ENCODE measurements around the gene HEBP1. TPM values are rescaled to one million over a fixed set of nuclear protein-coding genes. Genes with fewer than 3 reads are reported as not detected.
A peak's percentile ranks its signal among the peaks of the same experiment; 100 is the strongest.

Gene HEBP1
- total RNA-seq, 2 donors from 2014 or later, result 14.4 to 16.3 TPM

- Mint-ChIP-seq H3K27ac (no peak overlapping the region), H3K4me3 (peak overlapping the region; percentile 84), H3K9me3 (no peaks in the 10 kb centered on the region), H3K27me3 (no peaks in the 10 kb centered on the region), H3K4me1 (peaks cover 4% of the 10 kb centered on the region), H3K36me3 (ENCODE audit: low read depth) (no peaks in the 10 kb centered on the region)
- ATAC-seq (replicated peaks), result no peak
Observed at GRCh38 chr12:13002301-13003097, 2.4 kb upstream of the HEBP1 start.

GRCh38 chr12:13001775-13002040, 1.6 kb upstream of the HEBP1 start:
- H3K36me3 Mint-ChIP-seq (ENCODE audit: low read depth), result no peaks in the 10 kb centered on the region
- no peaks in the 10 kb centered on the region for H3K27me3 Mint-ChIP-seq
- peak overlapping the region; percentile 64 for H3K27ac Mint-ChIP-seq

DNA sequence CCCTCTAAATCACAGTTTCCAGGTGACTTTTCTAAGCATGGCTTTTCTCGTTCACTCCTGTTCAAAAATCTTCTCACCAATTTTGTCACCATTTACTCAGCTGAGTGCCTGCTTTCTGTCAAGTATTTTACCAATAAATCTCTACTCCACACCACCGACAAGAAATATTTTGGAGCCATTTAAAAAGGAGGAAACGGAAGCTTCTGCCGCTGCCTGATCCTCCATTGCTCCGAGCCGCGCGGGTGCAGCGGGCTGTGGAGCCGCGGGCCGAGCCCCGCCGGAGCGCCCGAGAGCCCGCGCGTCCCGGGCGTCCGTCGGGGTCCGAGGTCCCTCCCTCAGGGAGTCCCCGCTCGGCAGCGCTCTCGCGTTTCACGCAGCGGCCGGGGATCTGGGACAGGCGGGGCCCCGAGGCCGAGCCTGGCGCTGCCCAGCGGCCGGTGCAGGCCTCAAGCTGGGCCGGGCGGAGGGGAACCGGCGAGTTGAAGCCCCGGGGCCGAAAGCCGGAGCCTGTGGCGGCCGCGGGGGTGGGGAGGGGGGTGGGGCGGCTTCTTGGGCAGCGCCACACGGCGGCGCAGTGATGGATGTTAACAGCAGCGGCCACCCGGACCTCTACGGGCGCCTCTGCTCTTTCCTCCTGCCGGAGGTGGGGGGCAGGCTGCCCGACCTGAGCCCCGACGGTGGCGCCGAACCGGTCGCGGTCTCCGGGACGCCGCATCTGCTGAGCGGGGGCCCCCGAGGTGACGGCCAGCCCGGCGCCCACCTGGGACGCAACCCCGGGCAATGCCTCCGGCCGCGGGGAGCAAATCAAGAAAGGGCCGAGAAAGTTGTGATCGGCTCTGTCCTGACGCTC, 1.1 kb upstream of the HEBP1 start:
- Mint-ChIP-seq H3K27me3 (no peaks in the 10 kb centered on the region), H3K27ac (peak overlapping the region; percentile 32), H3K4me1 (peaks cover 10% of the 10 kb centered on the region), H3K4me3 (peak overlapping the region; percentile 84), H3K36me3 (ENCODE audit: low read depth) (no peaks in the 10 kb centered on the region), H3K9me3 (no peaks in the 10 kb centered on the region)
- peak; percentile 17 for ATAC-seq (replicated peaks)

More at GRCh38 chr12:13001775-13002040, 1.6 kb upstream of the HEBP1 start:
- H3K9me3 Mint-ChIP-seq, result no peaks in the 10 kb centered on the region
- ATAC-seq (replicated peaks), result no peak
- H3K4me1 Mint-ChIP-seq, result peaks cover 10% of the 10 kb centered on the region
- peak overlapping the region; percentile 84 for H3K4me3 Mint-ChIP-seq

- Mint-ChIP-seq H3K36me3 (ENCODE audit: low read depth) (no peaks in the 10 kb centered on the region), H3K27me3 (no peaks in the 10 kb centered on the region), H3K4me1 (peaks cover 10% of the 10 kb centered on the region), H3K9me3 (no peaks in the 10 kb centered on the region), H3K27ac (peak overlapping the region; percentile 32), H3K4me3 (peak overlapping the region; percentile 80)
- ATAC-seq (replicated peaks), result peak; percentile 51
Observed at GRCh38 chr12:13000616-13000924, 505 bp upstream of the HEBP1 start.

- no peaks in the 10 kb centered on the region for H3K9me3 Mint-ChIP-seq
- no peaks in the 10 kb centered on the region for H3K36me3 Mint-ChIP-seq (ENCODE audit: low read depth)
- H3K4me3 Mint-ChIP-seq, result peak overlapping the region; percentile 80
- ATAC-seq (replicated peaks), result no peak
- no peaks in the 10 kb centered on the region for H3K27me3 Mint-ChIP-seq
- H3K27ac Mint-ChIP-seq, result peak overlapping the region; percentile 51
- peaks cover 10% of the 10 kb centered on the region for H3K4me1 Mint-ChIP-seq
Observed at GRCh38 chr12:12999271-12999958, 650 bp downstream of the HEBP1 start.

DNA sequence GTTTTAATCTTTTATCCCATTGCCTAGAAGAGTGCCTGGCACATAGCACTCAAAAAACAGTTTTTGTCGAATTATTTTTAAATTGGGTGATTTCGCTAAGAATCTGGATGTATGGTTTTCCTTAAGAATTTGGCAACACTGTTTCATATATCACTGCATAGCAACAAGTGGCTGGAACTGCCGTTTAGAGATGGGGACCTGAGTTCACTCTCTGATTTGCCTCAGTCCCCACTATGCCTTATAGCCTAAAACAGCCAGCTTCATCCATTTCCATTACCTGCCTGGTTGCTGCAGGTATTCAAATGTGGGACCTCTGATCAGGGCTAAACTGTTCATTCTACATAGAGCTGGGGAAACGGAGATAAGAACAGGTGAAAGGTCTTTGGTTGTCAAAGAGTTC, 1.8 kb downstream of the HEBP1 start:
- no peak overlapping the region for H3K27ac Mint-ChIP-seq
- no peak for ATAC-seq (replicated peaks)
- no peaks in the 10 kb centered on the region for H3K9me3 Mint-ChIP-seq
- H3K36me3 Mint-ChIP-seq (ENCODE audit: low read depth), result no peaks in the 10 kb centered on the region
- peaks cover 13% of the 10 kb centered on the region for H3K4me1 Mint-ChIP-seq
- H3K27me3 Mint-ChIP-seq, result no peaks in the 10 kb centered on the region
- H3K4me3 Mint-ChIP-seq, result no peak overlapping the region

- no peak for ATAC-seq (replicated peaks)
- no peaks in the 10 kb centered on the region for H3K27me3 Mint-ChIP-seq
- H3K27ac Mint-ChIP-seq, result no peak overlapping the region
- peaks cover 16% of the 10 kb centered on the region for H3K4me1 Mint-ChIP-seq
- H3K9me3 Mint-ChIP-seq, result no peaks in the 10 kb centered on the region
- no peak overlapping the region for H3K4me3 Mint-ChIP-seq
- H3K36me3 Mint-ChIP-seq (ENCODE audit: low read depth), result no peaks in the 10 kb centered on the region
Observed at GRCh38 chr12:12997734-12998133, 2.3 kb downstream of the HEBP1 start.

DNA sequence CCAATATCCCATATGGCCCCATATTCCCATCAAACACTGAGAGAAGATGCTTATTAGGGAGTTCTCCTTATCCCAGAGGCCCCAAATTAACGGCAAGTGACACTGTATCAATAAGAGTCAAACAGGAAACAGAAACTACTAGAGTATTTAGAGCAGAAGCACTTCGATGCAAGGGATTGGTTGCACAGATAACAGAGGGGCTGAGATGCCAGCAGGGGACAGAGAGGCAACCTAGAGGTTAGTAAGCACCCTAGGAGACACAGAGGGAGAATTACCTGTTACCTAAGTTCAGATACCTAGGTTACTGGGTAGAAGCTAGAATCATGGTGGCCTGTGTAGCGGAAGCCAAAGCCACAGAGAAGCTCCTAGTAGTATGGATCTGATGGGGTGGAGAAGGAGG, 2.9 kb downstream of the HEBP1 start:
- Mint-ChIP-seq H3K36me3 (ENCODE audit: low read depth) (no peaks in the 10 kb centered on the region), H3K9me3 (no peaks in the 10 kb centered on the region), H3K27me3 (no peaks in the 10 kb centered on the region), H3K4me1 (peaks cover 16% of the 10 kb centered on the region), H3K4me3 (no peak overlapping the region), H3K27ac (no peak overlapping the region)
- no peak for ATAC-seq (replicated peaks)

GRCh38 chr12:12996209-12996608, 3.9 kb downstream of the HEBP1 start:
- no peak for ATAC-seq (replicated peaks)
- Mint-ChIP-seq H3K9me3 (no peaks in the 10 kb centered on the region), H3K4me1 (peaks cover 15% of the 10 kb centered on the region), H3K27ac (no peak overlapping the region), H3K4me3 (no peak overlapping the region), H3K36me3 (ENCODE audit: low read depth) (no peaks in the 10 kb centered on the region), H3K27me3 (no peaks in the 10 kb centered on the region)

DNA sequence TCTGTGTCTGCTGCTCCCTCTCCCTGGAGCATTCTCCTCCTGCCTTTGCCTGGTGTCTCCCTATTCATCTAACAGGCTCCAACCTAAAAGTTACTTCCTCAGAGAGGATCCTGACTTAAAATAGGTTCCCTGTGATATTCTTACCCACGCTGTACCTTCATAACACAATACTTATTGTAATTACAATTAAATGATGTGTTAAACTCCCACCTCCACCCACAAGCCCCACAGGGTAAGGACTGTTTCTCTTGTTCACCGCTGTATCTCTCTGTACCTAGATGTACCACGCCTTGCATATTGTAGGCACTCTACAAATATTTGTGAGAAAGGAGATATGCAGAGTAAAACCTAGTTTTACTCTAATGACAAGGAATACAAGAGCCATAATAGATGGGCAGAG, 5.0 kb downstream of the HEBP1 start:
- Mint-ChIP-seq H3K9me3 (no peaks in the 10 kb centered on the region), H3K4me3 (no peak overlapping the region), H3K4me1 (peaks cover 16% of the 10 kb centered on the region), H3K27ac (no peak overlapping the region), H3K27me3 (no peaks in the 10 kb centered on the region), H3K36me3 (ENCODE audit: low read depth) (no peaks in the 10 kb centered on the region)
- ATAC-seq (replicated peaks), result no peak

DNA sequence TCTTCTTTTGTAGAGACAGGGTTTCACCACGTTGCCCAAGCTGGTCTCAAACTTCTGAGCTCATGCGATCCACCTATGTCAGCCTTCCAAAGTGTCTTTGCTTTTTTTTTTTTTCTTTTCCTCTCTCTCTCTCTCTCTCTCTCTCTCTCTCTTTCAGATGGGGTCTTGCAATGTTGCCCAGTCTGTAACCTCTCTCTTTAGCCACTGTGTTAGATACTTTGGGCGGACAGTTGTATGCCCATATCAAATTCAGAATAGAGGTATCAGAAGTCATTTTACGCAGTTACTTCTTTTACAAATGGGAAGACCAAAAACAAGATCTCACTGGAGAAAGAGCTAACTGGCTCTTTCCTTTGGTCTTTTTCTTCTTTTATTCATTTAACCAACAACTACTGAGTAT, 6.7 kb downstream of the HEBP1 start:
- H3K4me1 Mint-ChIP-seq, result peaks cover 16% of the 10 kb centered on the region
- H3K36me3 Mint-ChIP-seq (ENCODE audit: low read depth), result peaks cover 5% of the 10 kb centered on the region
- ATAC-seq (replicated peaks), result no peak
- H3K4me3 Mint-ChIP-seq, result no peak overlapping the region
- peak overlapping the region; percentile 13 for H3K27ac Mint-ChIP-seq
- H3K9me3 Mint-ChIP-seq, result no peaks in the 10 kb centered on the region
- H3K27me3 Mint-ChIP-seq, result no peaks in the 10 kb centered on the region

GRCh38 chr12:12992418-12993130, 7.5 kb downstream of the HEBP1 start:
- Mint-ChIP-seq H3K4me1 (peaks cover 16% of the 10 kb centered on the region), H3K27ac (peak overlapping the region; percentile 13), H3K36me3 (ENCODE audit: low read depth) (peaks cover 13% of the 10 kb centered on the region), H3K4me3 (no peak overlapping the region), H3K9me3 (no peaks in the 10 kb centered on the region), H3K27me3 (no peaks in the 10 kb centered on the region)
- no peak for ATAC-seq (replicated peaks)

- Mint-ChIP-seq H3K4me3 (no peak overlapping the region), H3K27me3 (no peaks in the 10 kb centered on the region), H3K36me3 (ENCODE audit: low read depth) (peaks cover 20% of the 10 kb centered on the region), H3K9me3 (no peaks in the 10 kb centered on the region), H3K27ac (peak overlapping the region; percentile 28), H3K4me1 (peaks cover 10% of the 10 kb centered on the region)
- ATAC-seq (replicated peaks), result no peak
Observed at GRCh38 chr12:12990700-12991468, 9.2 kb downstream of the HEBP1 start.

- peaks cover 4% of the 10 kb centered on the region for H3K4me1 Mint-ChIP-seq
- H3K36me3 Mint-ChIP-seq (ENCODE audit: low read depth), result peaks cover 35% of the 10 kb centered on the region
- no peak overlapping the region for H3K27ac Mint-ChIP-seq
- H3K27me3 Mint-ChIP-seq, result no peaks in the 10 kb centered on the region
- no peak overlapping the region for H3K4me3 Mint-ChIP-seq
- ATAC-seq (replicated peaks), result no peak
- H3K9me3 Mint-ChIP-seq, result no peaks in the 10 kb centered on the region
Observed at GRCh38 chr12:12987421-12987820, 12.6 kb downstream of the HEBP1 start.

Data from activated T-helper 17 cell treated with anti-CD3 and anti-CD28 coated beads, Interleukin-2, amount 50 U/mL, for 72 hours (primary cell).